ENCODE data around the gene PPM1M. TPM values are rescaled to one million over a fixed set of nuclear protein-coding genes. Genes with fewer than 3 reads are reported as not detected.

Gene PPM1M
- total RNA-seq, 1 donor from 2014 or later: 16.9 TPM

DNA sequence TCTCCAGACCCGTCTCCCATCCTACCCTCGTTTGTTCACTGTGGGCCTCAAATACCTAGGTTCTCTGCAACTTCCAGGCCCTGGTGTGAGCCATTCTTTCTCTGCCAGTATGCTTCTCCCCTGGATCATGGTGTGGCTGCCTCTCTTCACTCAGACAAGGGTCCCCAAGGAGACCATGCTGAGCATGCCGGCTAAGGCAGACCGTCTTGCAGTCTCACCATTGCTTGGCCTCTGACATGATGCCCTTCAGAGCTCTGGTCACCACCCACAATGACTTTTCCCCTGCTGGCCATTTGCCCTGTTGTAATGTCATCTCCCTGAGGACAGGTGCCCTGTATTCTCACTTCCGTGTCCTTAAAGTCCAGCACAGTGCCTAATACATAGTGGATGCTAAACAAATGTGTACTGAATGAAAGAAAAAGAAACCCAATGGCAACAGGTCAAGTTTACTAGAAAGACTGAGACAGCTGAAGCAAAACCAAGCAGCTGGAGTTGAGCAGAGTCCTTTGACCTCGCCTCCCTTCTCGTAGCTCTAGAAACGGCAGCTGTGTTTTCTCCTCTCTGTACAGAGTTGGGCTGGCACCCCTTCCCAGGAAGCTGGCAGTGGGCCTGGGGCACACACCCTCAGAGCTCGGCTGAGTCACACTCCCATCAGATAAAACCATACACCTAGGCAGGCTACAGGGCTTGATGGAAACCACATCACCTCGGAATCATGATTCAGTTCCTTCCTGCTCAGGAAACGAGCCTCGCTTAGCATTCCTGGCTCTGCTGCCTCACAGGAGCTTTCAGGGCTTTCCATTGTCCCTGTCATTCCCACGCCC lies 28.8 kb upstream of the PPM1M start:
- no peaks in the 10 kb centered on the region for H3K27me3 Mint-ChIP-seq (ENCODE audit: unreplicated experiment)
- peaks cover 11% of the 10 kb centered on the region for H3K4me1 Mint-ChIP-seq (ENCODE audit: unreplicated experiment)
- TF ChIP-seq, protein P1, sequence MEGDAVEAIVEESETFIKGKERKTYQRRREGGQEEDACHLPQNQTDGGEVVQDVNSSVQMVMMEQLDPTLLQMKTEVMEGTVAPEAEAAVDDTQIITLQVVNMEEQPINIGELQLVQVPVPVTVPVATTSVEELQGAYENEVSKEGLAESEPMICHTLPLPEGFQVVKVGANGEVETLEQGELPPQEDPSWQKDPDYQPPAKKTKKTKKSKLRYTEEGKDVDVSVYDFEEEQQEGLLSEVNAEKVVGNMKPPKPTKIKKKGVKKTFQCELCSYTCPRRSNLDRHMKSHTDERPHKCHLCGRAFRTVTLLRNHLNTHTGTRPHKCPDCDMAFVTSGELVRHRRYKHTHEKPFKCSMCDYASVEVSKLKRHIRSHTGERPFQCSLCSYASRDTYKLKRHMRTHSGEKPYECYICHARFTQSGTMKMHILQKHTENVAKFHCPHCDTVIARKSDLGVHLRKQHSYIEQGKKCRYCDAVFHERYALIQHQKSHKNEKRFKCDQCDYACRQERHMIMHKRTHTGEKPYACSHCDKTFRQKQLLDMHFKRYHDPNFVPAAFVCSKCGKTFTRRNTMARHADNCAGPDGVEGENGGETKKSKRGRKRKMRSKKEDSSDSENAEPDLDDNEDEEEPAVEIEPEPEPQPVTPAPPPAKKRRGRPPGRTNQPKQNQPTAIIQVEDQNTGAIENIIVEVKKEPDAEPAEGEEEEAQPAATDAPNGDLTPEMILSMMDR (IDR thresholded peaks at IDR 0.05): no peak
- H3K36me3 Mint-ChIP-seq (ENCODE audit: unreplicated experiment): peaks cover 34% of the 10 kb centered on the region
- DNase-seq (ENCODE audit: extremely low spot score, unreplicated experiment): no peak
- H3K27ac Mint-ChIP-seq (ENCODE audit: unreplicated experiment): peak overlapping the region; percentile 28
- no peaks in the 10 kb centered on the region for H3K9me3 Mint-ChIP-seq (ENCODE audit: unreplicated experiment)
- no peak overlapping the region for H3K4me3 Mint-ChIP-seq (ENCODE audit: unreplicated experiment)

GRCh38 chr3:52217409-52217805 lies 28.2 kb upstream of the PPM1M start:
- Mint-ChIP-seq H3K9me3 (ENCODE audit: unreplicated experiment) (no peaks in the 10 kb centered on the region), H3K4me3 (ENCODE audit: unreplicated experiment) (no peak overlapping the region), H3K4me1 (ENCODE audit: unreplicated experiment) (peaks cover 11% of the 10 kb centered on the region), H3K36me3 (ENCODE audit: unreplicated experiment) (peaks cover 28% of the 10 kb centered on the region), H3K27ac (ENCODE audit: unreplicated experiment) (peak overlapping the region; percentile 28), H3K27me3 (ENCODE audit: unreplicated experiment) (no peaks in the 10 kb centered on the region)
- TF ChIP-seq, protein P1 (IDR thresholded peaks at IDR 0.05): no peak
- DNase-seq (ENCODE audit: extremely low spot score, unreplicated experiment): no peak

DNA sequence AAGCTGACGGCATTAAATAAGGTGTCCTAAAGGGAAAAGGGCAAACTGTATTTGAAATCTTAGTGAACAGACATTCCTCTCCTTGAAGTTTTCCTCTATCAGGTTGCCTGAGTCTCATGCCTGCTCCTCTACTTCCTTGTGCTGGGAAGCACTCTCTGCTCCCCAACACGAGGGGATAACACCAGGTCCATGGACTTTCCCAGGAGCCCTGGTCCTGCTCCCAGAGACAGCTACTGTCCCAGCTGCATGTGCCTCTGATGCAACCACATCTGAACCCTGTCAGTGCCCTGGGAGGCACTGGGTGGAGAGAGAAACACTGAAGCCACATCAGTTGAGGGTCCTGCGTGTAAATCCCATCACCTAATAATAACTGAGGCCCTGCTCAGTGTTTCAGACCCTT lies 27.5 kb upstream of the PPM1M start:
- Mint-ChIP-seq H3K4me3 (ENCODE audit: unreplicated experiment) (no peak overlapping the region), H3K27ac (ENCODE audit: unreplicated experiment) (no peak overlapping the region), H3K27me3 (ENCODE audit: unreplicated experiment) (no peaks in the 10 kb centered on the region), H3K36me3 (ENCODE audit: unreplicated experiment) (peaks cover 24% of the 10 kb centered on the region), H3K9me3 (ENCODE audit: unreplicated experiment) (no peaks in the 10 kb centered on the region), H3K4me1 (ENCODE audit: unreplicated experiment) (peaks cover 11% of the 10 kb centered on the region)
- DNase-seq (ENCODE audit: extremely low spot score, unreplicated experiment): no peak
- TF ChIP-seq, protein P1 (IDR thresholded peaks at IDR 0.05): no peak

- Mint-ChIP-seq H3K9me3 (ENCODE audit: unreplicated experiment) (no peaks in the 10 kb centered on the region), H3K27me3 (ENCODE audit: unreplicated experiment) (no peaks in the 10 kb centered on the region), H3K36me3 (ENCODE audit: unreplicated experiment) (peaks cover 21% of the 10 kb centered on the region), H3K4me3 (ENCODE audit: unreplicated experiment) (no peak overlapping the region), H3K27ac (ENCODE audit: unreplicated experiment) (no peak overlapping the region), H3K4me1 (ENCODE audit: unreplicated experiment) (peaks cover 11% of the 10 kb centered on the region)
- no peak for DNase-seq (ENCODE audit: extremely low spot score, unreplicated experiment)
- TF ChIP-seq, protein P1 (IDR thresholded peaks at IDR 0.05): no peak
Observed at GRCh38 chr3:52218454-52218853, 27.1 kb upstream of the PPM1M start.

GRCh38 chr3:52218937-52219650 lies 26.5 kb upstream of the PPM1M start:
- Mint-ChIP-seq H3K36me3 (ENCODE audit: unreplicated experiment) (peaks cover 16% of the 10 kb centered on the region), H3K4me3 (ENCODE audit: unreplicated experiment) (no peak overlapping the region), H3K27ac (ENCODE audit: unreplicated experiment) (no peak overlapping the region), H3K9me3 (ENCODE audit: unreplicated experiment) (no peaks in the 10 kb centered on the region), H3K4me1 (ENCODE audit: unreplicated experiment) (peaks cover 11% of the 10 kb centered on the region), H3K27me3 (ENCODE audit: unreplicated experiment) (no peaks in the 10 kb centered on the region)
- TF ChIP-seq, protein P1 (IDR thresholded peaks at IDR 0.05): no peak
- no peak for DNase-seq (ENCODE audit: extremely low spot score, unreplicated experiment)
